Airway epithelial cell (primary cell): ENCODE measurements around the gene RRH. TPM values are rescaled to one million over a fixed set of nuclear protein-coding genes. Genes with fewer than 3 reads are reported as not detected.

Source experiments
- total RNA-seq: library from RNA; depleted of rRNA; stranded (reverse); fragments of >200 nt; gene quantifications from 2 replicates; pipeline ENCODE4 v1.2.3, GENCODE V29; 2015

RRH gene, protein sequence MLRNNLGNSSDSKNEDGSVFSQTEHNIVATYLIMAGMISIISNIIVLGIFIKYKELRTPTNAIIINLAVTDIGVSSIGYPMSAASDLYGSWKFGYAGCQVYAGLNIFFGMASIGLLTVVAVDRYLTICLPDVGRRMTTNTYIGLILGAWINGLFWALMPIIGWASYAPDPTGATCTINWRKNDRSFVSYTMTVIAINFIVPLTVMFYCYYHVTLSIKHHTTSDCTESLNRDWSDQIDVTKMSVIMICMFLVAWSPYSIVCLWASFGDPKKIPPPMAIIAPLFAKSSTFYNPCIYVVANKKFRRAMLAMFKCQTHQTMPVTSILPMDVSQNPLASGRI
- total RNA-seq, result not detected in 2 replicates

DNA sequence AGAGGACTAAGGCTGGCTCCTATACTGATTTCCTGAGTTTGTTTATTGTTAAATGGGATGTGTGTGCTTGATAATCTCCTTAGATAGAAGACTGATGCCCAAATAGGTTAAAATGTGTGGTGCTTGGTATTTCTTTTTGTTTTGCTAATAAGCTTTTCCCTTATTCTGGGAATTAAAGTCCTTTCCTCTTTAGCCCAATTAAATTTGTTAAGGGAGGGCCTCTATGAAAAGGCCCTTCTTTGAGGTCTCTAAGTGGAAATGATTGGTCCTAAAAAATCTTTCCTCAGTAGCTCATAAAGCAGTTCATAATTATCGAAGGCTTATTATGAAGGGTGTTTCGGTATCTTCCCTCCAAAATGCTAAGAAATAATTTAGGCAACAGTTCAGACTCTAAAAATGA lies at the start of gene RRH:
TSS of gene RRH (plus strand) at position 301 of the 400 bp plus-strand sequence. CDS start at position 357, 56 bp downstream.

DNA sequence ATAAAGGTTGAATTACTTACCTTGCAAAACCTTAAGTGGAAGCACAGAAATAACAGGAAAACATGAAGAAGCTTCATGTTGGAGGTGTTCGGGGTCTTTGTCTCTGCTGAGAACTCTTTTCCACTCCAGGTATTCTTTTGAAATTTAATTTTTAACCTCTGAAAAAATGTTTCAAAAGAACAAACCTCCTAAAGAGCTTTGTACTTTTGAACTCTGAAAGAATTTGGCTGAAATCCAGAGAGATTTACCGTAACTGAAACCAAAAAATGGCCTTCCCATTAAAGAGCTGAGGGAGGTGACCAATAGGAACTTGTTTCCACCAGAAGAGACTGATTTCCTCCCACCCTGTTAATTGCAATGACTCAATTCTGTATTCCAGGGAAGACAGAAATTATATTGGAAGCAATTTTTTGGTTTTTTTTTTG lies 25.9 kb upstream of the RRH start, which contains the start of gene CFI:
TSS of gene CFI (minus strand) at position 105 of the 425 bp plus-strand sequence. CDS start at position 77, 28 bp downstream.

DNA sequence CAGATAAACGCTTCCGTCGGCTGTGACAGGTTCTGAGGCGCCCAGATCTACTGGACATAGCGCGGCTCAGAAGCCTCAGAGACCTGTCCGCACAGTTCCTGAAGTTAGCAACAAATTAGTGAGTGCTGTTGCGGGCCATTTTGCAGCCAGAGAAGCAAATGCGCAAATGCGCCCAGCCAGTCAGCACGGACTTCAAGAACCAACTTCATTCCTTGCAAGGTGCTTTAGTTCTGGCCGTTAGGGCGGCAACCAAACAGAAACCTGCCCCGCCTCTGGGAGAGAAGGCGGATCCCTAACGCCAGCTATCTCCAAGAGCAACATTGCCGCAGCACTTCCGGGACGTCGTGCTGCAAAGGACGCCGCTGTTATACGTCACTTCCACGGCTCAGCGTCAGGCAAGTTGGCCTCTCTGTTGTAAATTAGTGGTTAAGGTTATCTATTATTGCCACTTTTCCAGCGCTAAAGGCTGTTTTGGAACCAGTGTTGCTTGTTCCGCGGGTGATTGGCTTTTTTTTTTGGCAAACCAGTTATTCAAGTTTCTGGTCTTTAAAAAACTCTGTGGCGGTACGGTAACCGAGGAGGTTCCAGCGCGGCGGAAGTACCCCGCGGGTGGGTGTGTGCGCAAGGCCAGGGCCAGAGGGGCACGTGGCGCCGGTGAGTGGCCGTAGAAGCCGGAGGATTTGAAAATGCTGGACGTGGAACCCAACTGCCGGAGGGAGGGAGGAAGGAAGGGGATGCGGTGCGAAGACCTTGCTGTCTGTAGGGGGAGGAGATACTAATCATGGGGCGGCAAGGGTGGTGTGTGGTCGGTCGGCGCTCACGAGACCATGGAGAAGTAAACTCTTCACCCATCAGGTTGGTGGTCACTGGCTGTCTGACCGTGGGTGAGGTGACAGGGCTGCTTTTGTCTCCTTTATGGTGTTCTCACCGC lies 12.4 kb upstream of the RRH start, which contains the start of gene GAR1:
TSS of gene GAR1 (plus strand) at position 612 of the 931 bp plus-strand sequence. CDS start 403 bp downstream, outside the sequence.

GRCh38 chr4:109847896-109848442 lies 20.2 kb downstream of the RRH start, which contains the start of gene LRIT3:
LRIT3 (plus strand) TSS chr4:109848107; CDS start chr4:109848202, 95 bp downstream.

Other genes starting within 250 kb of the RRH start
- gene CASP6, start 124.5 kb upstream of the RRH start, total RNA-seq, result 33.1 and 37.3 TPM in 2 replicates
- gene PLA2G12A, start 97.9 kb upstream of the RRH start, total RNA-seq, result 34.5 and 41.5 TPM in 2 replicates
- gene CFI, start 26.0 kb upstream of the RRH start, total RNA-seq, result 0.21 TPM in 1 of 2 replicates, not detected in the other
- gene GAR1, start 12.2 kb upstream of the RRH start, total RNA-seq, result 11.2 and 12.5 TPM in 2 replicates
- gene LRIT3, start 20.1 kb downstream of the RRH start, total RNA-seq, result 0.07 TPM in 1 of 2 replicates, not detected in the other
- 0.14 and 0.28 TPM in 2 replicates for gene EGF, start 84.9 kb downstream of the RRH start, total RNA-seq